Islet of Langerhans (tissue), 1 donor: ENCODE measurements around the gene BTBD17.

ENCODE experiments used
- FAIRE-seq: peaks from one replicate; lab custom pipeline; 2011; peaks lifted over from hg19 to GRCh38; lab: Jason Lieb, UNC

The BTBD17 gene

DNA sequence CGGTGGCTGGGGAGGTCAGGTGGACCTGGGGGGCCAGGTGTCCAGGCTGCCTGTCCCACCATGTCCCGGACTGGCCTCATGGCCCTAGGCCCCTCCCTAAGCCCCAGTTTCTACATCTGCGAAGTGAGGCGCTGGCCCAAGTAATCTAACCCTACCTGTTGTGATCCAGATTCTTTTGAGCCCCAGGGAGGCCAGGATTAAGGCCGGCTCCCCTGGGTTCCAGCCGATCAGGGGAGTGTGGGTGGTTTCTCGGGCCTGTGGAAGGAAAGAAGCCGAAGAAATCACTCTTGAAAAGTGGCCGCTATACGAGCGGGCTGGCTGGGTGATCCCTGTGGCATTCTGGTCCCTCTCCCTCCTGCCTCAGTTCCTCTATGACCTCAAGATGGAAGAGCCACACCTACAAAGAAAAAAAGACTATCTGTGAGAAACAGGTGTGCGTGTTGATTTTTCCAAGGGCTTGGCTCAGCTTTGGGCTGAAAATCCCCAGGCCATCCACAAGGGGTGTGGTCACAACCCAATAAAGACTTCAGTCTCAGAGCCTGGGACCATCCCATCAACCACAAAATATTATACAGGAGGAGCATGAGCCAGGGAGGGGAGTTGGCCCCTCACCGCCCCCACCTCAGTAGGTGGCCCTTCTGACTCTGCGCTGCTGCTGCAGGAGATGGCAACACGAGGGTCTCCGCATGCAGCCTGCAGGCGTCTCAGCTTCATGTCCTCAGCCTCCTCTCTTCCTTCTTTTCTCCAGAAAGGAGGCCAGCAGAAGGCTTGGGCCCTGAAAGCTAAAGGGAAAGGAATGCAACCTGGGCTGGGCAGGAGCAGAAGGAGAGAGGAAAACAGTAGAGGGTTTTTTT is 25.9 kb upstream of the BTBD17 start:
- no peak for FAIRE-seq

- FAIRE-seq = no peak
Observed at GRCh38 chr17:74386386-74386785, 24.7 kb upstream of the BTBD17 start.

GRCh38 chr17:74385201-74385600 is 23.5 kb upstream of the BTBD17 start:
- no peak for FAIRE-seq

DNA sequence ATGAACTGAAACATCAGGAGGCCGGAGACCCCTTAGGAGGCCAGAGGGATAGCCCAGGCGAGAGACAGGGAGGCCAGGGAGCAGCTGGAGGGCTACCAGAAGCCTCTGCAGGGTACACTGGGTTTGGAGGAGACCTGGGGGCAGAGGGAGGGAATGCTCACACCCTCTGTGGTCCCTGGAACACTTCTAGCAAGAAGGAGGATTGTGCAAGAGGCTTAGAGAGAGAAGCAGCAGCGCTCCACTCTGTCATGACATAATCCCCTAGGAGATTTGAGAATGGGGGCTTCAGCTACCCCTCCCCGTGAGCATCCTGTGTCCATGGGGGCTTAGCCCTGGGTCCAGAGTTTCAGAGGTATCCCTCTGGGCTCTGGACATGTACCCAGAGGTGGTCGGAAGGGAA is 21.5 kb upstream of the BTBD17 start:
- no peak for FAIRE-seq

DNA sequence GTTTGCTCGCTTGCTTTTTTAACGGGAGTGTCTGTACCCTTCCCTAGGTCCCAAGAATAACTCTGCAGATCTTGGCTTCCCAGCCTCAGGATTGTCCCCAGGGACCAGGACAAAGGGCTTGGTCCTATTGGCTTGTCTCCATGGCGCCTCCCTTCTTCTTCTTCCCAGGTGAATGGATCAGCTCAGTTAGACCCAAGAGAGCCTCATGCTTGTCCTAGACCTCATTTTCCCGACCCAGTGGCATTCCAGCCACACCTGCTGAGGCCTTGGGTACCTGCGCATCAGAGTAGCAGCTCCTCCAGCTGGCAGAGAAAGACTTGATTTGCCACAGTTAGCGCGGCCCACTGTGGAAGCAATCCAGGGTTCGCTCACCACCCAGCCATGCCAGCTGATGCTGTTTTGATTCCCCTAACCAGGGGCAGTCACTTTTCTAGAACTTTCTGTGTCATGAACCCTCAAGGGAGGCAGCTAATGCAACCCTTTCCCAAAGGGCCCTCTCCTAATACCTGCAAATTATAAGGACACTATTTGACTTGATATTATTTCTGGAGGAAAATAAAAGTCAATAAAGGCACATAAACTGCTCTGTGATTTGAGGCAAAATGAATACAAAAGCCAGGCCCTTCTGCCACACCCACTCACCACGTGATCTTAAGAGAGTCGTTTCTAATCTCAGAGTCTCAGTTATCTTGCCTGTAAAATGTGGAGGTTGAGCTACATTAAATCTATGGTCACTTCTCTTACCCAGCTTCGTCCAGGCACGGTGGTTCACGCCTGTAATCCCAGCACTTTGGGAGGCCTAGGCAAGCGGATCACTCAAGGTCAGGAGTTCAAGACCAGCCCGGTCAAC is 19.5 kb upstream of the BTBD17 start:
- no peak for FAIRE-seq

DNA sequence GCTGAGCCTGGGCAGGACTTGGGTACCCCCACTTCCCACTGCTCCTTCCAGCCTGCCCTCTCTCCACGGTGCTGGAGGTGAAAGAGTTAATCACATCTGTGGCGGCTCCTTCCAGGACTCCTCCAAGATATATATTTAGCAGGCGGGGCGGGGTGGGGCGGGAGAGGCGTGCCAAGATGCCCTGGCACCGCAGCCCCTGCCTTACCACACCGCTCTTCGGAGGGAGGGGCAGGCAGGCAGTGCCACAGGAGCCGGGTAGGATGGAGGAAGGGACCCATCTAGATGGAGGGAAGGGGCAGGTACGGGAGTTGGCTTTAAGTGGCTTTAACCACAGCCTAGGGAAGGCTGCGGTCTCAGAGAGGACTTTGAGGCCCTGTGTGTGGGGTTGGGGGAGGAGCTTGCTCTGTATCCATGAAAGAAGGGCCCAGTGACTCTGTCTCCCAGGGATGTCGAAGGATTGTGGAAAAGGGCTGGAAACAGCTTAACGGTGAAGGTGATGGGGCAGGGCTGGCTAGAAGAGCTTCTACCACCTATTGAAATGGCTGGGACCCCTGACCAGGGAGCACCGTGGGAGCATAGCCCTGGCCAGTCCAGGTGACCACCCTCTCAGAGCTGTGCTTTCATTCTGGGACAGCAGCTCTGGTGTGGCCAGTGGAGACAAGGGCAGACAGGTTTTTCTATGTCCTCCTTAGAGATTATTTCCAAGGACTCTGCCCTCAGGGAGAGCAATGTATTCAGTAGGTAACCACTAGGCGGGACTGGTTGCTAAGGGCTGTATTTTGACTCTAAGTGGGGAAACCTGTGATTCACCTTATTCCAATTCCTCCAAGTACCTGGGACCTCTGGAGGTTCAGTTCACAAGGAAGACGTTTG is 18.7 kb upstream of the BTBD17 start:
- FAIRE-seq = no peak

GRCh38 chr17:74379495-74380085 is 17.9 kb upstream of the BTBD17 start:
- FAIRE-seq = no peak

DNA sequence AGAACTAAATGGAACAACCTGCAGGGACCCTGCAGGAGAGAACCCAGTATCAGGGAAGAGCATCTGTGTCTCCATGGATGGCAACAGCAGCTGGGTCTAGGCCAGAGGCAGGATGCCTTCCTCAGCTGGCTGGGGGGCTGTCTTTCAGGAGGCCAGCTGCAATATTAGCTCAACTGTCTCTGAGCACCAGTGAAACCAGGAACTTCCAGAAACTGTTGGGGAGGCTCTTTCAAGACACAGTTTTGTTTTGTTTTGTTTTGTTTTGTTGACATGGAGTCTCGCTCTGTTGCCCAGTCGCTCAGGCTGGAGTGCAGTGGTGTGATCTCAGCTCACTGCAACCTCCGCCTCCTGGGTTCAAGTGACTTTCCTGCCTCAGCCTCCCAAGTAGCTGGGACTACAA is 13.2 kb upstream of the BTBD17 start:
- no peak for FAIRE-seq

DNA sequence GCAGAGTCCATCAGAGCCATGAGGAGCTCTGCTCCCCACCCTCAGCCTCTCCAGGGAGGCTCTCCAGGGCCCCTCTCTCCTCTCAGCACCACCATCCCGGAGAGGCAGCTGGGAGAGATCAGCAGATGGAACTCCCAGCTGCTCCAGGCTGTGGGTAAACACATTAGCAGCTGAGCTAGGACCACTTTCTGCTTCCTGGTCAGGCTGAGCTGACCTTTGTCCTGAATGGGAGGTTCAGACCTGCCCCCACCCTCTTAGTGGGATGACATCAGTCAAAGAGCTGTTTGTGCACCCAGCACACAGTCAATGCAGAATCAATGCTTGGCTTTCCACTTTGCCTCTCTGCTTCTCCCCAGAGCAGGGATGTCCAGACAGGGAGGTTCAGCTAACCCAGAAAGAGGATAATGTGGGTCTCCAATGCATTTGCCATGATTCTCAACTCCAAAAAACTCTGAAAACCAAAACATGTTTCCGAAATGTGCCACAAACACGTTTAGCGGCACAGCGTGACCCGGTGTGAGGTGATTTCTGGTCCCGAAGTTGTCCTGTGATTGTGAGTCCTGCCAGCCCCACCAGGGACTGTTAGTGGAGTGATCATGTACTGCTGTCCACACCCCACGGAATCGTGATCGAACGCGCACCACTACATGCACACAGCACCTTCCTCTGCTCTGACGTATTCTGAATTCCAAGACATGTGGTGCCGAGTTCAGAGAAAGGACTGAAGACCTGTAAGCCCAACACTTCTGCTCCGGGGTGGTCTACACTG is 12.4 kb upstream of the BTBD17 start:
- FAIRE-seq = peak; percentile 55

GRCh38 chr17:74372426-74372825 is 10.8 kb upstream of the BTBD17 start:
- FAIRE-seq = no peak

GRCh38 chr17:74371653-74372147 is 10.0 kb upstream of the BTBD17 start:
- no peak for FAIRE-seq

DNA sequence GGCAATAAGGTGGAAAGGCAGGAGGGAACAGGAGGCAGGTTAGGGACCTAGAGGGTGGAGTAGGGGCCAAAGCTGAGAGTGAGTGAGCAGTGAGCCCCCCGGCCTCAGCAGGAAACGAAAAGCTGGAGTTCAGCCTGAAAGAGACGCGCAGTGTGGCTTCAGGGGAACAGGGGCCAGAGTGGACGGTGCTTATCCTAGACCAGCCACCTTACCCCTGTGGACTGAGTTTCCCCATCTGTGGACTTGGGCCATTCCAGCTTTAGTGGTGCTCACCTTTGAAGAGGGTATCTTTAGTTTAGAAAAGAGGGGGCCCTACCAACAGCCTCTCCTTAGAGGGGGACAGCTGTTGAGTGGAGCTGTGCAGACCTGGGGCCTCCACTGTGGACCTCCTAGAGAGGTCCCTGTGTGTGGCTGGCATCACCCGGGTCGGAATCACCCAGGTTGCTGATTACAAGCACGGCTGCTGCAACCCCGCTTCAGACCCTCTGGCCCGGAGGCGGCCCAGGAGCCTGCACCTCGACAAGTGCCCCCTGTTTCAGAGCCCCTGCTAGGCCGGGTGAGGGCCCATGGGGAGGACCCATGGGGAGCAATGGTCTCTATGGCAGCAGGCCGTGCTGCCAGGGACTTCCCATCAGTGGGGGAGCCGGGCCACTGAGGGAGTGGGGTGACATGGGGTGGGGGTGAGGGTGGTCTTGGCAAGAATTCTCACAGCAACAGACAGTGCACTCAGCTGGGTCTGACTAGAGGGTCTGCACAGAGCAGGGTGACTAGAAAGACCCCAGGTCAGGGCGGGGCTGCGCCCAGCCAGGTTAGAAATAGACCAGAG is 8.2 kb upstream of the BTBD17 start:
- no peak for FAIRE-seq

DNA sequence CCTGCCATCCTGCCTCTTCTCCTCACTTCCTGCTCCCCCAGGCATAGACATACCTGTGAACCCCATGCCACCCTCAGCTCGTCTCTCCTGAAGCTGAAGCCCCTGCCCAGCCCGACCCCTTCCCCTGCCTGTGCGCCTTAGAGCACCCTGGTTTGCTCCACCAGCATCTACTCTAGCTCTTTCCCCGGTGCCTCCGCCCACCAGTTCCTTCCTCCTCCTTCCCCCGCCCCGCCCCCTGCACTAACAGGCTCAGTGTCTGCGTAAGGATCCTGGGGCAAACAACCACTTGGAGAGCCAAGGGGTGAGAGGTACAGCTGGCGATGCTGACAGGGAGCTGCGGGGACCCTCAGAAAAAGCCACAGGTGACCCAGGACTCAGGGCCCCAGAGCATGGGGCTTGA is 7.6 kb upstream of the BTBD17 start:
- FAIRE-seq = no peak

DNA sequence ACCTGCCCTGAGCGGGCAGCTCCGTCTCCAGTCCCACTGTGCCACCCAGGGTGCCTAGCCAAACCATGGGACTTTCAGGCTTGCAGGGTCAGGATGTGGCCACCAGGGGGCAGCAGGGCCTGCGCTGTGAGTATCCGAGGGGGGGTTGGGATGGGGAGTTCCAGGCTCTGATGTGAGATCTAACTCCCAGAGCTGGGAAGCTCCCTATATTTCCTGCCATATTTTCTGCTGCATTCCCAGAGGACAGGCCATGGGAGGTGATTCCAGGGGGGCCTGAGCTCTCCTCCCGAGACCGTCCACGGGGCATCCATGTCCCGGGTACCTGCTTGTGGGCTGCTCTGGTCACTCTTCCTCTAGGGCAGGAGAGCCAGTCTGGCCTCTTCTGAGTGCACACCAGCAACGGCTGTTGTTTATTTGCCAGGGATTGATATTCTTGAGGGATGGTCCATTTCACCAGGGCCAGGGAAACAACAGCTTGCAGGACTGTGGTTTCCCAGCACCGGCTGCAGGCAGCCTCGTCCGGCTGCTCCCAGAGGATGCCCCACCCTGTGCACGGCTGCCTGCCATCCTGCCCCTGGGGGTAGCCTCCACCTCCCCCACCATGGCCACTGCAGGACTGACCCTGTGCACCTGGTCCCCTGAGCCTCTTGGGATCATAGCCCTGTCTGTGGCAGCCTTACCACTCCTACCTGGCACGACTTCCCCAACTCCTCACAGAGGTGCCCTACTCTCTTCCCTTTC is 6.8 kb upstream of the BTBD17 start:
- FAIRE-seq = no peak

- FAIRE-seq = no peak
Observed at GRCh38 chr17:74367206-74367605, 5.5 kb upstream of the BTBD17 start, which contains the start of gene GPR142. GPR142 (plus strand) TSS chr17:74367506; CDS start chr17:74369541, 2,035 bp downstream.

DNA sequence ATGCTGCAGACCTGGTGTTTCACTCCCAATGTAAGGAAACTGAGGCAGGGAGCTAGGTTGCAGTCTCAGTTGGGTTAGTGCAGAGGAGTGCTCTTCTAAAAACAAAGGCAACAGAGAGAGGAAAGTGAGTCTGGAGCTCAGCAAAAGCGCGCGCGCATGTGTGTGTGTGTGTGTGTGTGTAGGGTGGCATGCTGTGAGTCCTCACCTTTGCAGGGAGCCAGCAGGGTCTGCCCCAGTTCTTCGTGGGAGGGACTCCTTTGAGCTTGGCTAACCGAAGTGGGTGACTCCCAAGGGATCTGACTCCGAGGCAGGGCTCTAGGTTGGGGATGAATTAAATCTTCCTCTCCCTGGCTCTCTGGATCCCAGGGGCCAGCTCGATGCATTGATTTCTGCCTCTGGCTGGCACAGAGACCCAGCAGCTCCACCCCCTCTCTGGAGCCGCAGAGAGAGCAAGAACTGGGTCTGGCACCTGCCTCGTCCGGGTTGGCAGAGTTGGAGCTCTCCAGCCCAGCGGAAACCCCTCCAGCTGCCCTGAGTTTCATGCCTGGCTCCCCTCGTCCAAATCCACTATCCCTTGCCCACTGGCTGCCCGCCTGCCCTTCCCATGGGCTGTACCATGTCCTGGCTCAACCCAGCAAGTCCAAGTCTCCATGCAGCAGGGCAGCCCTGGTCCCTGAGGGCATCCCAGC is 1.3 kb upstream of the BTBD17 start:
- FAIRE-seq = no peak

DNA sequence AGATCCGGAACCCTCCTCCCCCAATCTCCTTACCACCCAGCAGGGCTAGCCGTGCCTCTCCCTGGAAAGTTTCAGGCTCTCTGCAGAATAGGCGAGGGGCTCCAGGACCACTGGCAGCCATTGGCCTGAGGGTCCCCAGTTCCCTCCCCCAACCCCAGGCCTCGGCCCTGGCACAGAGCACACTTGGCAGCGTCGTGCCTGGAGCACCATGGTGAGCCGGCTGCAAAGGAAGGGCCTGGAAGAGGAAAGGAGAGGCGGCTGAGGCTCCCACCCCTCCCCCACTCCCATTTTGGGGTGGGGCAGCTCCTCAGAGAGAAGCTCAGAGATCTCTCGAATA is 369 bp upstream of the BTBD17 start:
- FAIRE-seq = no peak

DNA sequence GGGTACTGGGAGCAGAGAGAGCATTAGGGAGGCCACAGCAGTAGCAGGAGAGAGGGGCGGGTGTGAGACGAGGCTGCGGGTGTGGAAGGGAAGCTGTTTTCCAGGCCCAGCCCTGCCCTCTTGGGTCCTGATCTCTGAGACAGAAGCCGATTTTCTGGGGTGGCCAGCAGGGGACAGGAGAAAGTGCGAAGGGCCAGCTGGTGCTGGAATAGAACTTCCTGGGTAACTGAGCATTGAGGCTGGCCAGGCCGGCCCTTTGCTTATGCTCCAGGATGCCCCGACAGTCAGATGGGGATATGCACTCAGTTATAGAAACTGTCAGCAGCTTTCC is 804 bp downstream of the BTBD17 start:
- no peak for FAIRE-seq

DNA sequence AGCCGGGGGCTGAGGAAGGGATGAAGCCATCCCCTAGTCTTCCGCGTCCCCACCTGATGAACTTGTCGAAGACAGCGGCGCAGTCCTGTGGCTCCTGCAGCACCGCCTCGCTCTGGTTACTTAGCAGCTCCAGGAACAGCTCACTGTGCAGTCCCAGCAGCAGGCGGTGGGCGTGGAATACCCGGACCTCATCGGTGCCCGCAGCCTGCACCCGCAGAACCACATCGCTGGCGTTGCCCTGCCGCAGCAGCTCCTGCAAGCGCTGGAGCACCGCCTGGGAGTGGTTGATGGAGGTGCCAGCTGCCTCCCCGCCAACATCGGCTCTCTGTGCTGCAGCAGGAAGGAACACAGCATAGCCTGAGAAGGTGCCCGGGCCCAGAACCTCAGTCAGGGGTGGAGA is 1.8 kb downstream of the BTBD17 start:
- FAIRE-seq = no peak
